GM12891 (cell line): ENCODE measurements around the gene DNER.

Experiments used
- DNase-seq: peaks from one replicate; pipeline ENCODE4 v3.0.0; 2011; ENCODE audit warnings: low spot score; ENCODE audit not compliant: insufficient read length
- FAIRE-seq: peaks from 2 replicates; lab custom pipeline; 2011; peaks lifted over from hg19 to GRCh38; lab: Jason Lieb, UNC
- PAX5 ChIP-seq: IDR thresholded peaks from 2 replicates; pipeline ENCODE4 v1.6.1; 2011; ENCODE audit warnings: low read length, moderate library complexity, mild to moderate bottlenecking; ENCODE audit not compliant: insufficient read depth, severe bottlenecking
- POLR2A ChIP-seq: IDR thresholded peaks from 2 replicates; pipeline ENCODE4 v1.6.1; 2011; ENCODE audit warnings: low read depth, low read length, control low read depth
- POLR2AphosphoS5 ChIP-seq: IDR thresholded peaks from 2 replicates; pipeline ENCODE4 v1.6.1; 2011; ENCODE audit warnings: low read depth, low read length, control low read depth
- POU2F2 ChIP-seq: IDR thresholded peaks from 2 replicates; pipeline ENCODE4 v1.6.1; 2011; ENCODE audit warnings: low read depth, mild to moderate bottlenecking, control low read depth, low read length, moderate library complexity
- SPI1 ChIP-seq: IDR thresholded peaks from 2 replicates; pipeline ENCODE4 v1.6.1; 2011; ENCODE audit warnings: low read depth, low read length, control low read depth
- TAF1 ChIP-seq: IDR thresholded peaks from 2 replicates; pipeline ENCODE4 v1.6.1; 2011; ENCODE audit warnings: low read depth, low read length, control low read depth

The DNER gene

DNA sequence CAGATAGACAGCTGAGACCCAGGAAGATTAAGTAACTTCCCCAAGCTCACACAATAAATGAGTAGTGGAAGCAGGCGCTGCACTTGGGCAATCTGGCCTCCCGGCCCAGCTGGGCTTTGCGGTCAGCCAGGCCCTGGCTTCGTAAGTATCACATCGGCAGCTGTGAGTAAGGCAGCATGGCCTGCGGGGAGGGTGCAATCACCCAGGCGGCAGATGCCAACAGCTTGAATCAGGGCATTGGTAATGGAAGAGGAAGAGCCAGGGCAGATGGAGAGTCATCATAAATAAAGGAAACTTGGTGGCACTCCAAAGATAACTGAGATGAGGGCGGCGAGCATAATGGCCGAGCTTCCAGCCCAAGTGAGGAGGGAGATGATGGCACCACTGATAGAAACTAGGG, 225.3 kb downstream of the DNER start:
- FAIRE-seq (no peak), DNase-seq (no peak)
- TF ChIP-seq TAF1 = no peak

- DNase-seq (no peak), FAIRE-seq (no peak)
- no peak for TF ChIP-seq POLR2A
- TF ChIP-seq PAX5 = no peak
- TF ChIP-seq POU2F2 = no peak
- TF ChIP-seq POLR2AphosphoS5 = no peak
- no peak for TF ChIP-seq SPI1
- TF ChIP-seq TAF1 = no peak
Observed at GRCh38 chr2:229488232-229488631, 226.1 kb downstream of the DNER start.

DNA sequence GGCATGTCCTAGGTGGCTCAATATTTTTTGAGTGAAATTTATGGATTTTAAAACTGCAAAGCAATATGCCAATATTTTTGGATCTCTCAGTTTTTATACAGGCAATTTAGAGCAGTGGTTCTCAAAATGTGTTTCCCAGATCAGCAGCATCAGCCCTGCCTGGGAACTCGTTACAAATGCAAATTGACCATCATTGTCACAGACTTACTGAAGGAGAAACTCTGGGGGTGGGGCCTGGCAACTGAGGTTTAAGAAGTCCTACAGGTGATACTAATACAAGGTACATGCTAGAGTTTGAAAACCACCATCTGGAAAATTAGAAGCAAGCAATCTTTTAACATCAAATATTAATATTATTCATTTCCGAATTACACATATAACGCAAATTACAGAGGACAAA, 227.7 kb downstream of the DNER start:
- no peak for TF ChIP-seq SPI1
- no peak for TF ChIP-seq PAX5
- no peak for TF ChIP-seq POLR2A
- TF ChIP-seq POU2F2 = no peak
- TF ChIP-seq TAF1 = no peak
- no peak for TF ChIP-seq POLR2AphosphoS5

DNA sequence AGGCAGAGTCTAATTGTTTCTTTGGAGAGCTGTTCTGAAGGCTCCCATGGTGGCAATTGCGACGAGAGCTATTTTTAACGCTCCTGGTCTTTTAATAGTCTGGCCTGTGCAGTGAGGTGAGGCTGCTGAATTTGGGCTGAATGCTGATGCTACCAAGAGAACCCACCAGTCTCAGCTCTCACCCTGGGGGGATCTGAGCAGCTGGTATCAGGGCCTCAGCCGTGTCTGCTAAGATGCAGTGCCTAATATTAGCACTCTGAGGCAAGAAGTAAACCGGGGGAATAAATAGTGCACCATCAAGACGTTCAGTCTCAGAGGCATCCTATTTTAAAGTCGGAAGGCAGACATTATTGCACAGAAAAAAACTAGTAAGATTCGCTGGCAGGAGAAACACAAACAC, 228.5 kb downstream of the DNER start:
- TF ChIP-seq SPI1 = no peak
- no peak for TF ChIP-seq TAF1
- TF ChIP-seq PAX5 = no peak
- TF ChIP-seq POLR2AphosphoS5 = no peak
- TF ChIP-seq POLR2A = no peak
- no peak for TF ChIP-seq POU2F2
- FAIRE-seq = no peak
- DNase-seq = no peak

More for the DNA sequence above, 227.7 kb downstream of the DNER start:
- FAIRE-seq (no peak), DNase-seq (no peak)

DNA sequence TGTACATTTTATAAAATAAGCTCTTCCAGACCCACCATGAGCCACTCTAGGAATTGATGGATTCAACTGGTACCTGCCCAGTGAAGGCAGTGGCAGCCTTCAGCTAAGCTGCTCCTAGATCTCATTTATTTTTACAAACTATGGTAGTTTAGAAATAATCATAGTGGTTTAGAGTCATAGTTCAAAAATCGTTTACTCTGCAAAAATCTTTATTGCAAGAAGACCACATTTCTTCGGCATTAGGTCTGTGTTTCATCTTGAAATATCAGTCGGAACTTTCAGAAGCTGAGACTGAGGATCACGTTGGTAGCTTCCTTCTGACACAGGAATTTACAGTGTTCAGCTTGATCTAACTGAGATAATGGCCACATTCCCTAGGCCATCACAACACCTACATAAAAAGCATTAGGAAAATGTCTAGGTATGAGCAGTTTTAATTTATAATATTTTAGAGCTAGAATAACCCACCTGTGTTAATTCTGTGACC, 237.0 kb downstream of the DNER start:
- FAIRE-seq = no peak
- no peak for TF ChIP-seq TAF1
- DNase-seq = no peak

DNA sequence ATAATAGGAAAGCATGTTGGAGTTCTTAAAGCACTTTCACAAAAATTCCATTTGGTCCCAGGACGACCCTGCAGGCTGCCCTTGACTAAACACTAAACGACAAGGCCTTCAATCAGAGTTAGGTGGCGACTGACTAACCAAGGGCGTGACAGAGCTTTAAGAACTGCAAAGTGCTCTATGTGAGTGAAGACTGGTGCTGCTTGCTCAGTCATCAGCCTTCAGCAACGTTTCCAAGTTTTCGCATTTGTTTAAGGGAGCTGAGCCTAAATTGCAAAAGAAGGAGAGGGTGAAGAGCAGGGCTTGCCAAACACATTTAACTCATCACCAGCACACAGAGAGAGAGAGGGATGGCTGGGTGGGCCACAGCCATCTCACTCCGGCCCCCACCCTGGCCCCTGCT, 238.6 kb downstream of the DNER start:
- no peak for TF ChIP-seq POLR2AphosphoS5
- no peak for TF ChIP-seq POLR2A
- no peak for TF ChIP-seq TAF1
- TF ChIP-seq POU2F2 = no peak
- TF ChIP-seq PAX5 = no peak
- TF ChIP-seq SPI1 = no peak
- no peak for DNase-seq
- FAIRE-seq = no peak

- FAIRE-seq (no peak), DNase-seq (no peak)
- TF ChIP-seq PAX5 (no peak), POU2F2 (no peak), SPI1 (no peak), POLR2AphosphoS5 (no peak), TAF1 (no peak)
Observed at GRCh38 chr2:229474125-229474524, 240.2 kb downstream of the DNER start.

DNA sequence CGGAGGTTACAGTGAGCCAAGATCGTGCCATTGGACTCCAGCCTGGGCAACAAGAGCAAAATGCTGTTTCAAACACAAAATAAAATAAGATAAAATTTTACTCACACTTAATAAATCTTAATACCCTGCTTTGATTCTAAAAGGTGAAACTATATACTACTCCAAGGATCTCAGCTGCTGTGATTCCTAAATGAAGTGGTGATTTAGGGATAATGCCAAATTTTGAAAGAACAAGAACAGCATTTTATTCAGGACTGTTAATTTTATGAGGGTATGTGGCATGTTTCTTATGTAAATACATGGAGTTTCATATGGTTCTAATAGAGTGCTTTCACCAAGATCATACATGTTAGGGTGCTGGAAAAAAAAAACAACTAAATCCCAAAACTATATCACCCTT, 243.6 kb downstream of the DNER start:
- FAIRE-seq (no peak), DNase-seq (no peak)
- no peak for TF ChIP-seq POLR2AphosphoS5
- no peak for TF ChIP-seq POU2F2
- TF ChIP-seq POLR2A = no peak
- no peak for TF ChIP-seq TAF1
- TF ChIP-seq SPI1 = no peak
- TF ChIP-seq PAX5 = no peak

- DNase-seq (no peak), FAIRE-seq (no peak)
- TF ChIP-seq POLR2AphosphoS5 (no peak), SPI1 (no peak), PAX5 (no peak), TAF1 (no peak), POLR2A (no peak), POU2F2 (no peak)
Observed at GRCh38 chr2:229467783-229468182, 246.6 kb downstream of the DNER start.

GRCh38 chr2:229463841-229464346, 250.5 kb downstream of the DNER start:
- TF ChIP-seq TAF1 (no peak), POLR2A (no peak), PAX5 (no peak), SPI1 (no peak), POU2F2 (no peak), POLR2AphosphoS5 (no peak)
- FAIRE-seq = no peak

GRCh38 chr2:229462112-229462511, 252.2 kb downstream of the DNER start:
- TF ChIP-seq POLR2AphosphoS5 = no peak
- TF ChIP-seq SPI1 = no peak
- TF ChIP-seq POLR2A = no peak
- TF ChIP-seq TAF1 = no peak
- TF ChIP-seq PAX5 = no peak
- TF ChIP-seq POU2F2 = no peak

More at GRCh38 chr2:229463841-229464346, 250.5 kb downstream of the DNER start:
- DNase-seq = no peak

More at GRCh38 chr2:229462112-229462511, 252.2 kb downstream of the DNER start:
- no peak for FAIRE-seq
- no peak for DNase-seq
